WTC11 (cell line): Measurements from ENCODE around the gene APOOL. TPM values are rescaled to one million over a fixed set of nuclear protein-coding genes. Genes with fewer than 3 reads are reported as not detected.

ENCODE experiments used
- ATAC-seq: fragments of 200-7000 bp; cut with Tn5 transposase; 2 replicates; pipeline ENCODE4 v1.10.0; 2021; ENCODE audit warnings: mild to moderate bottlenecking, moderate library complexity
- CTCF ChIA-PET: fragments of 300-600 bp; sonication (Branson Sonifier 250); formaldehyde crosslinking; loops from one replicate; lab custom pipeline; 2021; ENCODE audit warnings: antibody characterized with exemption; lab: Charles Lee
- POLR2A ChIA-PET: fragments of 350-600 bp; sonication (Branson Sonifier 250); formaldehyde crosslinking; loops from one replicate; lab custom pipeline; 2021; ENCODE audit warnings: antibody characterized with exemption; lab: Charles Lee
- DNase-seq: peaks from one replicate; pipeline ENCODE4 v3.0.0; 2021; ENCODE audit warnings: low spot score
- H3K27ac Mint-ChIP-seq: 2 replicates; pipeline ENCODE4 v1.8.0; 2021; ENCODE audit warnings: mixed read lengths
- H3K27me3 Mint-ChIP-seq: 2 replicates; pipeline ENCODE4 v1.8.0; 2021; ENCODE audit warnings: low read depth, mild to moderate bottlenecking, moderate library complexity, mixed read lengths
- H3K36me3 Mint-ChIP-seq: 2 replicates; pipeline ENCODE4 v1.8.0; 2021; ENCODE audit warnings: mixed read lengths
- H3K4me1 Mint-ChIP-seq: 2 replicates; pipeline ENCODE4 v1.8.0; 2022; ENCODE audit warnings: mixed read lengths
- H3K4me3 Mint-ChIP-seq: 2 replicates; pipeline ENCODE4 v1.8.0; 2021; ENCODE audit warnings: mild to moderate bottlenecking, moderate library complexity, mixed read lengths
- H3K9me3 Mint-ChIP-seq: 2 replicates; pipeline ENCODE4 v1.8.0; 2021; ENCODE audit warnings: mixed read lengths
- ARID4B ChIP-seq: sonication (generic); formaldehyde crosslinking; IDR thresholded peaks from 2 replicates; pipeline ENCODE4 v1.8.0; 2023; ENCODE audit warnings: missing genetic modification reagents, mild to moderate bottlenecking, borderline replicate concordance
- ATF1 ChIP-seq: sonication (generic); formaldehyde crosslinking; IDR thresholded peaks from 2 replicates; pipeline ENCODE4 v1.8.1; 2023; ENCODE audit warnings: mild to moderate bottlenecking, moderate library complexity, missing genetic modification reagents
- ATF2 ChIP-seq: sonication (generic); formaldehyde crosslinking; IDR thresholded peaks from 2 replicates; pipeline ENCODE4 v1.8.1; 2022; ENCODE audit warnings: low read depth, missing genetic modification reagents, borderline replicate concordance
- CDX4 ChIP-seq: fragments of 250-450 bp; sonication (Bioruptor Pico); IDR thresholded peaks from 2 replicates; pipeline ENCODE4 v1.9.0; 2021; ENCODE audit warnings: moderate library complexity, mild to moderate bottlenecking, inconsistent platforms, borderline replicate concordance
- CREM ChIP-seq: sonication (generic); formaldehyde crosslinking; IDR thresholded peaks from 2 replicates; pipeline ENCODE4 v1.8.1; 2022; ENCODE audit warnings: mild to moderate bottlenecking, missing genetic modification reagents, moderate library complexity
- E2F1 ChIP-seq: sonication (generic); formaldehyde crosslinking; IDR thresholded peaks from 2 replicates; pipeline ENCODE4 v1.8.0; 2022; ENCODE audit warnings: mild to moderate bottlenecking, missing genetic modification reagents
- ERG ChIP-seq: fragments of 250-450 bp; sonication (Bioruptor Pico); IDR thresholded peaks from 2 replicates; pipeline ENCODE4 v1.8.0; 2021; ENCODE audit warnings: mild to moderate bottlenecking
- ESRRA ChIP-seq: sonication (generic); formaldehyde crosslinking; IDR thresholded peaks from 2 replicates; pipeline ENCODE4 v1.8.1; 2022; ENCODE audit warnings: mild to moderate bottlenecking, missing genetic modification reagents, borderline replicate concordance
- KAT7 ChIP-seq: sonication (generic); formaldehyde crosslinking; IDR thresholded peaks from 2 replicates; pipeline ENCODE4 v1.8.1; 2023; ENCODE audit warnings: missing genetic modification reagents, mild to moderate bottlenecking, borderline replicate concordance
- MAX ChIP-seq: sonication (generic); formaldehyde crosslinking; IDR thresholded peaks from 2 replicates; pipeline ENCODE4 v1.8.0; 2022; ENCODE audit warnings: mild to moderate bottlenecking, missing genetic modification reagents
- MXD4 ChIP-seq: fragments of 250-450 bp; sonication (Bioruptor Pico); IDR thresholded peaks from 2 replicates; pipeline ENCODE4 v1.8.0; 2021; ENCODE audit warnings: mild to moderate bottlenecking, moderate library complexity, borderline replicate concordance
- NFATC4 ChIP-seq: fragments of 250-450 bp; sonication (Bioruptor Pico); IDR thresholded peaks from 2 replicates; pipeline ENCODE4 v1.9.0; 2021; ENCODE audit warnings: mild to moderate bottlenecking
- NFE2L1 ChIP-seq: sonication (generic); formaldehyde crosslinking; IDR thresholded peaks from 2 replicates; pipeline ENCODE4 v1.8.1; 2023; ENCODE audit warnings: missing genetic modification reagents
- OVOL2 ChIP-seq: fragments of 250-450 bp; sonication (Bioruptor Pico); IDR thresholded peaks from 2 replicates; pipeline ENCODE4 v1.9.0; 2021; ENCODE audit warnings: mild to moderate bottlenecking, borderline replicate concordance
- PREB ChIP-seq: sonication (generic); formaldehyde crosslinking; IDR thresholded peaks from 2 replicates; pipeline ENCODE4 v1.8.1; 2022; ENCODE audit warnings: mild to moderate bottlenecking, missing genetic modification reagents, moderate library complexity, borderline replicate concordance
- RORB ChIP-seq: fragments of 250-450 bp; sonication (Bioruptor Pico); IDR thresholded peaks from 2 replicates; pipeline ENCODE4 v1.9.0; 2021; ENCODE audit warnings: mild to moderate bottlenecking
- USF1 ChIP-seq: sonication (generic); formaldehyde crosslinking; IDR thresholded peaks from 2 replicates; pipeline ENCODE4 v1.8.0; 2022; ENCODE audit warnings: mild to moderate bottlenecking, missing genetic modification reagents
- ZNF317 ChIP-seq: sonication (generic); formaldehyde crosslinking; IDR thresholded peaks from 2 replicates; pipeline ENCODE4 v1.8.1; 2023; ENCODE audit warnings: low read depth, mild to moderate bottlenecking, moderate library complexity, missing genetic modification reagents, borderline replicate concordance
- ZNF671 ChIP-seq: fragments of 250-450 bp; sonication (Bioruptor Pico); IDR thresholded peaks from 2 replicates; pipeline ENCODE4 v1.8.0; 2021; ENCODE audit warnings: mild to moderate bottlenecking
- total RNA-seq: library from RNA; stranded (reverse); gene quantifications from 3 replicates; pipeline ENCODE4 v1.2.3, GENCODE V29; 2021

APOOL gene
- total RNA-seq, 1 experiment from 2014 or later = 14.4 TPM

GRCh38 chrX:85017721-85018120 lies 14.0 kb downstream of the APOOL start (continued):
- TF ChIP-seq E2F1 (CRISPR knock-in tag) = no peak

- no peak for ATAC-seq
- Mint-ChIP-seq H3K27ac (no peak overlapping the region), H3K36me3 (peaks cover 21% of the 10 kb centered on the region), H3K9me3 (peaks cover 6% of the 10 kb centered on the region), H3K4me1 (peaks cover 20% of the 10 kb centered on the region), H3K4me3 (no peak overlapping the region), H3K27me3 (no peaks in the 10 kb centered on the region)
- no peak for DNase-seq
- ChIA-PET CTCF (no interaction called here), POLR2A (no interaction called here)
- TF ChIP-seq PREB (CRISPR knock-in tag) (no peak), MXD4 (CRISPR knock-in tag) (no peak)
Observed at GRCh38 chrX:85018471-85018870, 14.8 kb downstream of the APOOL start.

- CTCF ChIA-PET = no interaction called here
- DNase-seq (no peak), ATAC-seq (no peak)
- peaks cover 15% of the 10 kb centered on the region for H3K4me1 Mint-ChIP-seq
- no peak overlapping the region for H3K4me3 Mint-ChIP-seq
- H3K27ac Mint-ChIP-seq = no peak overlapping the region
- POLR2A ChIA-PET = interaction anchor here (0.6 kb wide), 1 partner anchor 550 kb away, joined by 3 read pairs; no protein-coding TSS in a partner anchor
- H3K9me3 Mint-ChIP-seq = peaks cover 6% of the 10 kb centered on the region
- TF ChIP-seq USF1 (CRISPR knock-in tag) (no peak), ATF2 (CRISPR knock-in tag) (no peak), MAX (CRISPR knock-in tag) (no peak), ARID4B (CRISPR knock-in tag) (no peak), NFE2L1 (CRISPR knock-in tag) (no peak), CDX4 (CRISPR knock-in tag) (no peak), MXD4 (CRISPR knock-in tag) (no peak), OVOL2 (CRISPR knock-in tag) (no peak), ZNF671 (CRISPR knock-in tag) (no peak), ATF1 (no peak), ERG (CRISPR knock-in tag) (no peak), CREM (no peak), RORB (CRISPR knock-in tag) (no peak), NFATC4 (CRISPR knock-in tag) (no peak), ESRRA (no peak), KAT7 (no peak), ZNF317 (CRISPR knock-in tag) (no peak), E2F1 (CRISPR knock-in tag) (no peak)
- peaks cover 21% of the 10 kb centered on the region for H3K36me3 Mint-ChIP-seq
- H3K27me3 Mint-ChIP-seq = no peaks in the 10 kb centered on the region
Observed at GRCh38 chrX:85020216-85020615, 16.5 kb downstream of the APOOL start.
